HK-2 (cell line): Measurements from ENCODE around the gene CXCL1.
"Not testable (repeated sequence)": the region's sequence is repeated elsewhere in the genome, so short reads cannot be mapped to it uniquely, and the experiment has no call there.

ENCODE experiments used
- DNase-seq: peaks from one replicate; pipeline ENCODE4 v3.0.0-alpha.2; 2018; ENCODE audit not compliant: unreplicated experiment

CXCL1 gene

DNA sequence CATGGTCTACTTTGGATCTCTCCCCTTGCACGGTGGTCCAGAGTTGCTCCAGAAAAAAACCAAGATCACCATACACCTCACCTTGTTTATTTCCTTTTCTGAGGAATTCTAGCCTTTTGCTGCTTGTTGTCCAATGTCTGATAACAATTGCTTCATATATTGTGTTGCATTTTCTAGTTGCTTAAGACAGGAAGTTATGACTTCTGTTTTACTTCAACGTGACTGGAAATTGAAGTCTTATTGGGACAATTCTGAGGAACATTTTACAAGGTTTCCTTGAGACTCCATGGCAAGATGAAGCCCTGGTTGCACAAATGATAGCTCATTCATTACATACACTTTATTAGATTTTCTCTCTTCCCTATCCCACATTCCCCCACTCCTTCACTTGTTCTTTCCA is 5.2 kb downstream of the CXCL1 start:
- no peak for DNase-seq

- DNase-seq: no peak
Measured at GRCh38 chr4:73875401-73875800, 6.2 kb downstream of the CXCL1 start.

DNA sequence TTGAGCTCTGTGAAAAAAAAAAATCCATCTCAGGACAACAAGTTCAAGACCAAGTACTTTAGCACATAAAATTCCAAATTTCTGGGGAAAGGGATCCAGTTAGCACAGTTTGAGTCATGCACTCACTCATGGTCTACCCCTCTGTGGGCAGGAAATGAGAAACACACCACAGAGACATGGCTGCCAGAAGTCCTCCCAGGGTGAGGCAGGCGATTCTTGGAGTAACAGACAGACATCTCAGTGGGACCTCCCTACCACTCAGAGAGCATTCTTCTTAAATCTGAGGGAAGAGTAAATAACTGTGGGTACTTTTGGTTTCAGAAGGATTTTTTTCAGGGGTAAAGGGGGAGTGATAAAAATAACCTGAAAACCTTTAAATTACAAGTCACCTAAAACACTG is 14.1 kb downstream of the CXCL1 start:
- DNase-seq: peak; percentile 16

DNA sequence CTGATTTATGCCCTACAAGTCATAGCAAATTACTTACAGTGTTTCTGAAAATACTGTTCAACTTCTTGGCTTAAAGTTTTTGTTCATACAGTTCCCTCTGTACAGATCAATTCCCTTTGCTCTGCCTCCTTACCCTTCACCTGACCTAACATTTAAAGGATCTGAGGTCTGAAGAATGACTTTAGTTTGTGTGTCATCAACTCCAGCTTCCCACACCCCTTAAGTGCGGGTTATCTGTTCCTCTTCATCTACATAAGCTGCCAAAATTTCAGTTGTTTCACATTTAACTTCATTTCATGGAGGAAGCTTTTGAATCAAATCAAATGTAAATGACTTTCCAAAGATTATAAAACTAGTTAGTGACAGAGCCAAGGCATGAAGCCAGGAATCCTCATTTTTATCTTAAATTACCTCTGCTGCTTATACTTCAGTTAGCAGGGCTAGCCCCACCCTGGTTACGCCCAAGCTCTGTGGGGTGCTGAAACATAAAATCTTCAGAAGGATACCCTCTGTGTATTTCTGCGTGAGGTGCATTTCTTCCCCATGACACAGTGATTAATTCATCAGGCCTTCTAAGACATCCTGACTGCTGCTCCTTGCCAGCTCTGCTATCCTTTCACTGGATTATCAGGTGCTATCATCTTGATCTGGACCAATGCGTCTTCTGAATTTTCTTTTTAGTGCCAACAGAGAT is 16.5 kb downstream of the CXCL1 start:
- no peak for DNase-seq

GRCh38 chr4:73891326-73891725 is 22.1 kb downstream of the CXCL1 start:
- no peak for DNase-seq

- no peak for DNase-seq
Measured at GRCh38 chr4:73891739-73892405, 22.7 kb downstream of the CXCL1 start.

DNA sequence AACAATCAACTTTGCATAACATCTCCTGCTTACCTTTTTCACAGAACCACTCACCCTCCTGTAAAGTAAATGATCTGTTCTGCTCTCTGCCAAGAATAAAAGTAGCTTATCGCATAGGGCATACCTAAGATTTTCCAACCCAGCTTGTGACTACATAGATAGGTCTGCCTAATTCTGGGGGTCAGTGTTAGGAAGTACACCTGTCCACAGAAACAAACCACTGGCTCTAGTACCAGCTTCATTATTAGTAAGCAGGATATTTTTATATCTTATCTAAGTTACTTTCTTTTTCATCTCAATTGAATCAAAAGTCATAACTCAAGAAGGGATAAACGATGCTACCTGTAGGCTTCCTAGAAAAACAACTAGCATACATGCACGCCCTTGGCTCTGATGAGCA is 23.8 kb downstream of the CXCL1 start:
- DNase-seq: no peak

GRCh38 chr4:73894001-73894400 is 24.8 kb downstream of the CXCL1 start:
- DNase-seq: no peak

GRCh38 chr4:73895201-73896175 is 26.3 kb downstream of the CXCL1 start:
- DNase-seq: no peak

DNA sequence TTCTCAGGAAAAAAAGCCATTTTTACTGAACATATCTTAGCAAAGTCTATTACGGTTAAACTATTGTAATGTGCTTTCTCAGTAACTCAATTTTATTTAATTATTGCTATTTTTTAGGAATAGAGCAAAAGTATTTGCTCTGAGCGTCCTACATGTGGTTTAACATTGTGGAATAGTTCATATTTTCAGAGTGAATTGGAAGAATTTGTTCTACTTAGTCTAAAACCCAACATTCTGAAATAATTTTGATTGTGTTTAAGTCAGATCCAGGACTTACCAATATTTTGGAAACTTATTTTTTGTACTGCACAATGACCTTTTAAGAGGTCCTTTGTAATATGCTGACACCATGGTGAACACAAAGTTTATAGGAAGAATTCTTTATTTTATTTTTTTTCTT is 27.2 kb downstream of the CXCL1 start:
- no peak for DNase-seq

DNA sequence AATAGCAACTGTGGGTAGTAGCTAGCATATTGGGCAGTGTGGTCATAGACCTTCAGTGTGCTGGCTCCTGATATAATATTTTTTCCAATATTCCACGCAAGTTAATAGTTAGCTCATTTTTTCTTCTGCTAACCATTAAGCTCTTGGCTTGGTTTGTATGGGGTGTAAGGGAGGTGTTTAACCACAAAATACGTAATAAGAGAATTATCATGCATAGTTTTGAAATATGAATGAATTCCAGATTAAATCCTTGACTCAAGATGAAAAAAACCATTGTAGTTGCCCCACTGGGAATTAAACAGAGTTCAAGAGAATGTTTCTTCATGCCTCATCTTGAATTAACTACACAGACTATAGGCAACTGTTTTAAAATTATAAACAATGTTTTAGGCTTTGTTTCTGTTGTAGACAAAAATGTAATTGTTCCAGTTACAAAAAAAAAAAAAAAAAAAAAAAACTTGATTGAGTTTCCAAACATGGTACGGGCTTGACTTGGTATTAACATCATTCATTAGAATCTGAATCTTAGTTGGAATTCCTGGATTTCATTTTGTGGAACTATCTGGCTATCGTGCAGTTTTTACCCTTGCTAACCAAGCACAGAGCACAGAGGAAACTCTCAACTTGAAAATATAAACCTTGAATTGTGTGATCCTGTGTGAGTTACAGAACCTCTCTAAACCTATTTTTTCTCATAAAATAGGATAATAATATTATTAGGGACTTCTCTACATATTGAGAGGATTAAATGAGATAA is 28.4 kb downstream of the CXCL1 start:
- DNase-seq: no peak

GRCh38 chr4:73899338-73899737 is 30.1 kb downstream of the CXCL1 start:
- not testable (repeated sequence) for DNase-seq

GRCh38 chr4:73901031-73901430 is 31.8 kb downstream of the CXCL1 start:
- no peak for DNase-seq

- DNase-seq: no peak
Measured at GRCh38 chr4:73902038-73902637, 32.9 kb downstream of the CXCL1 start.

DNA sequence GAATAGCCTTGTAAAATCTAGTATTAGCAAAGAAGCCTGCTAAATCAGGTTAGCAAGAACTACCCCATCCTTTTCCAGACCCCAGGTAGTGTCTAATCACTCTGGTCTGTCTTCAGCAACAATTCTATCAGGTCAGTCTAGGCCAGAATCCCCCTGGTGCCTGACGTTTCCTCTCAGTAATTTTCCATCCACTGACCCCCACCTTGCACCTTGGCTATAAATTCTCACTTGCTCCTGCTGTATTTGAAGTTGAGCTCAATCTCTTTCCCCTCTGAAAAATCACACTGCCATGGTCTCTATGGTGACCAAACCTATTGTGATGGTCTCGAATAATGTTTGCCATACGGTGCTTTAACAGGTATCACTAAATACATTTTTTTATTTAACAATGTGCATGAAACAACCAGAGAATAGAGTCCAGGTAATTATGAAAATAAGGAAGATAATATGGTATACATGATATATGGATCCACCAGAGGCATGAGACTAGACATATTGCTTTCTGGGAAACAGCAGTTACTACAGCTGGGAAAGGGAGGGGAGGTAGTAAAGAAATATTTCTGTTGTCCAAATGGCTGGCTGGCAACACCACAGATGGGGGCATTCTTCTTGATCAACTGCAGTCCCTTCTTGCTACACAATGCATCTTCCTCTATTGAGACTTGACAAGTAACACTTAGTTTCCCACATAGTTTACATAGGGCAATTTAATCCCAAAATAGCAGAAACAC is 33.8 kb downstream of the CXCL1 start:
- DNase-seq: no peak

GRCh38 chr4:73904491-73904890 is 35.3 kb downstream of the CXCL1 start:
- no peak for DNase-seq

- no peak for DNase-seq
Measured at GRCh38 chr4:73908965-73909364, 39.8 kb downstream of the CXCL1 start.

DNA sequence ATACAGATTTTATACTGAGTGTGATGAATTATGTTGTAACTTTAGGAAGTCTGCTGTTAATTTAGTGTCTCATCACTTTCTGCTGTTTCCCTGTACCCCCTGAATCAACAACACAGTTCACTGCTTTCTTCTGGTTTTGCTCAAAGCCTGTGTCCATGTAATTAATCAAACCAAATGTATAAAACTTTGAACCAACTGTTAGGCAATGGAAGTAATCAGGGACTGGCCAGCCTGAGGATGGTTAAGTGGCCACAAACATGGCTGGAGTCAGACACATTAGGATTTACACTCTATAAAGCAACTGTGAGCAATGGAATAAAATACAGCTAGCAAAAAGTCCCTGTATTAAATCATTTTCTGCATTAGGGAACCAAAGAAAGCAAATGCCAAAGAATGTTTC is 42.6 kb downstream of the CXCL1 start:
- DNase-seq: no peak

GRCh38 chr4:73912191-73912590 is 43.0 kb downstream of the CXCL1 start:
- no peak for DNase-seq

DNA sequence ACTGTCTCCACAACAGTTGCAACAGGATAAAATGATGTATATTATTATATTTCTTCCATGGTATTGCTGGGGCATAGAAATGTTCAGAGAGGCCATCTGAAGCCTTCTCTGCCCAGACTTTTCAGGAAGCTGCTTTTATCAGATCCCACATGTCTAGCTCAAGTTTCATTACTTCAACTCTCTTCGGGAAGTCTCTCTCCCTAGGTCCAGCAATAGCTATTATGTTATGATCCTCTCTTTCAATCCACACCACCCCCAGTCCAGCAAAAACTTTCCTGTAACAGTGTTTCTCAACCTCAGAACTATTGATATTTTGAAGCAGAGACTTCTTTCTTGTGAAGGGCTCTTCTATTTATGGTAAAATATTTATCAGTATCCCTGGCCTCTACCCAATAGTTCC is 44.9 kb downstream of the CXCL1 start:
- DNase-seq: no peak
